HL-60 (cell line): ENCODE data around the gene IRF8.

Experiments used
- CTCF ChIP-seq: IDR thresholded peaks from one replicate; pipeline ENCODE4 v1.5.1; 2011; ENCODE audit warnings: low read length, control low read depth, inconsistent platforms; ENCODE audit not compliant: insufficient read depth
- POLR2AphosphoS5 ChIP-seq: IDR thresholded peaks from 2 replicates; pipeline ENCODE4 v1.6.1; 2012; ENCODE audit warnings: low read depth

GRCh38 chr16:85952811-85953210 is 53.8 kb downstream of the IRF8 start:
- TF ChIP-seq CTCF (no peak), POLR2AphosphoS5 (no peak)
